Common myeloid progenitor, CD34-positive (primary cell): ENCODE measurements around the gene TEN1.
A peak's percentile ranks its signal among the peaks of the same experiment; 100 is the strongest.
"Not testable (repeated sequence)": the region's sequence is repeated elsewhere in the genome, so short reads cannot be mapped to it uniquely, and the experiment has no call there.

Source experiments
- CTCF ChIA-PET: fragments of 350-600 bp; sonication (Branson Sonifier 250); formaldehyde crosslinking; loops from one replicate; lab custom pipeline; 2021; ENCODE audit warnings: antibody characterized with exemption; lab: Charles Lee
- POLR2A ChIA-PET: fragments of 350-600 bp; sonication (Branson Sonifier 250); formaldehyde crosslinking; loops from one replicate; lab custom pipeline; 2021; ENCODE audit warnings: antibody characterized with exemption; lab: Charles Lee
- DNase-seq, 3 donors: peaks; one replicate each; pipeline versions ENCODE4 v3.0.0 to v3.0.0-alpha.2; 2013
- H3K27ac ChIP-seq, 2 experiments: 1 replicate in 1 of 2; 2 replicates in 1 of 2; pipeline ENCODE4 v1.7.0; 2013; ENCODE audit warnings: inconsistent platforms in 2 of 2, low read length in 2 of 2, mild to moderate bottlenecking in 2 of 2, low read depth in 1 of 2, moderate library complexity in 1 of 2; ENCODE audit not compliant: severe bottlenecking in 2 of 2, insufficient read depth in 1 of 2, poor library complexity in 1 of 2
- H3K27me3 ChIP-seq, 5 experiments: replicated peaks in 2 of 5; 1 replicate in 3 of 5; 2 replicates in 2 of 5; pipeline versions ENCODE4 v1.6.1 to v1.7.0; 2013; ENCODE audit warnings: low read length in 4 of 5, mild to moderate bottlenecking in 2 of 5, moderate library complexity in 2 of 5, inconsistent platforms in 1 of 5; ENCODE audit not compliant: insufficient read depth in 5 of 5, control insufficient read depth in 4 of 5
- H3K36me3 ChIP-seq, 4 experiments: 1 replicate in 2 of 4; 2 replicates in 2 of 4; pipeline versions ENCODE4 v1.6.1 to v1.7.0; 2013; ENCODE audit warnings: low read length in 3 of 4, control low read depth in 1 of 4, mild to moderate bottlenecking in 1 of 4; ENCODE audit not compliant: control insufficient read depth in 4 of 4, insufficient read depth in 4 of 4
- H3K4me1 ChIP-seq, 4 experiments: 1 replicate in 3 of 4; 2 replicates in 1 of 4; pipeline versions ENCODE4 v1.6.1 to v1.7.1; 2013; ENCODE audit warnings: low read length in 3 of 4, mild to moderate bottlenecking in 3 of 4, control low read depth in 1 of 4, inconsistent platforms in 1 of 4, moderate library complexity in 1 of 4; ENCODE audit not compliant: control insufficient read depth in 4 of 4, insufficient read depth in 4 of 4; ENCODE audit errors: control extremely low read depth in 1 of 4
- H3K4me3 ChIP-seq, 7 experiments: 1 replicate in 4 of 7; 2 replicates in 3 of 7; pipeline versions ENCODE4 v1.5.1 to v1.7.0; 2013; ENCODE audit warnings: mild to moderate bottlenecking in 7 of 7, low read length in 6 of 7, moderate library complexity in 6 of 7, inconsistent platforms in 2 of 7, low read depth in 2 of 7, control low read depth in 1 of 7; ENCODE audit not compliant: insufficient read depth in 4 of 7, control insufficient read depth in 1 of 7; ENCODE audit errors: extremely low read depth in 1 of 7
- H3K9me3 ChIP-seq, 5 experiments: 1 replicate in 4 of 5; 2 replicates in 1 of 5; pipeline versions ENCODE4 v1.6.1 to v1.7.1; 2013; ENCODE audit warnings: low read length in 4 of 5, mild to moderate bottlenecking in 2 of 5, inconsistent platforms in 1 of 5, low read depth in 1 of 5, moderate library complexity in 1 of 5; ENCODE audit not compliant: control insufficient read depth in 4 of 5, insufficient read depth in 2 of 5; ENCODE audit errors: control extremely low read depth in 1 of 5
- WGBS: methylation state at CpG from one replicate; pipeline ENCODE4 v1.1.5; 2013; ENCODE audit not compliant: insufficient coverage; 5-methylcytosine and 5-hydroxymethylcytosine counted together

Gene TEN1

DNA sequence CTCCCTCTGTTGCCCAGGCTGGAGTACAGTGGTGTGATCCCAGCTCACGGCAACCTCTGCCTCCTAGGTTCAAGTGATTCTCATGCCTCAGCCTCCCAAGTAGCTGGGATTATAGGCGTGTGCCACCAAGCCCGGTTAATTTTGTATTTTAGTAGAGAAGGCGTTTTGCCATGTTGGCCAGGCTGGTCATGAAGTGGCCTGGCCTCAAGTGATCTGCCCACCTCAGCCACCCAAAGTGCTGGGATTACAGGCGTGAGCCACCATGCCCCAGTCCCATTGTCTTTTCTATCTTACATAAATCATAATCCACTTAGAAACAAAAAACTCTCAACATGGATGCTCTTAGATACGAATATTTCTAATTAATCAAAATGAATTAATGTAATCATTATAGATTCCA is 3.9 kb upstream of the TEN1 start:
- CTCF ChIA-PET, result interaction anchor here (1.0 kb wide), 1 partner anchor 28 kb away, joined by 3 read pairs; no protein-coding TSS in a partner anchor
- not testable (repeated sequence) for H3K27ac ChIP-seq

DNA sequence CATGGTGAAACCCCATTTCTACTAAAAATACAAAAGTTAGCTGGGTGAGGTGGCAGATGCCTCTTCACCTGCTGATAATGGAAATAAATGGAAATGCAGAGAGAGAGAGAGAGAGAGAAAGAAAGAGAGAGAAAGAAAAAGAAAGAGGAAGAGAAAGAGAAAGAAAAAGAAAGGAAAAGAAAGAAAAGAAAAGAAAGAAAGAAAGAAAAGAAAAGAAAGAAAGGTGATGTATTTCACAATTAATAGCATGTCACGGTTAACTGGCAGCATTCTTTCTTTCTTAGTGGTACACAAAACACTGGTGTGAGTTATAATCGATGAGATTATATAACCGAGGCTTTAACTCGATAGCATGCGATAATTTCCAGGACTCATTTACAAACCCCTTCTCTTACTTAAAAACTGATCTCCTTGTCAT is 3.3 kb upstream of the TEN1 start:
- H3K27ac ChIP-seq, result no peak overlapping the region
- no peak overlapping the region for H3K4me3 ChIP-seq
- 100% methylated on average over 1 of the region's 5 CpGs for WGBS
- H3K27me3 ChIP-seq, result no peaks in the 10 kb centered on the region
- no peak for DNase-seq
- CTCF ChIA-PET, result interaction anchor here (1.0 kb wide), 1 partner anchor 27 kb away, joined by 3 read pairs; no protein-coding TSS in a partner anchor
- POLR2A ChIA-PET, result no interaction called here
- H3K4me1 ChIP-seq, result peaks cover 10 to 28% (median 18%) of the 10 kb centered on the region in 4 experiments
- H3K36me3 ChIP-seq, result peaks cover 1 to 15% (median 8%) of the 10 kb centered on the region in 4 experiments
- no peaks in the 10 kb centered on the region for H3K9me3 ChIP-seq

More for the DNA sequence above, 3.9 kb upstream of the TEN1 start:
- not testable (repeated sequence) for H3K27me3 ChIP-seq, H3K9me3 ChIP-seq, H3K4me3 ChIP-seq, DNase-seq
- 97% methylated on average over 5 of the region's 6 CpGs for WGBS
- Histone ChIP-seq H3K4me1 (peaks cover 6 to 22% (median 16%) of the 10 kb centered on the region in 4 experiments), H3K36me3 (peaks cover 3 to 19% (median 10%) of the 10 kb centered on the region in 4 experiments)
- POLR2A ChIA-PET, result interaction anchor here (0.6 kb wide), 1 partner anchor 66 kb away, joined by 3 read pairs; no protein-coding TSS in a partner anchor

DNA sequence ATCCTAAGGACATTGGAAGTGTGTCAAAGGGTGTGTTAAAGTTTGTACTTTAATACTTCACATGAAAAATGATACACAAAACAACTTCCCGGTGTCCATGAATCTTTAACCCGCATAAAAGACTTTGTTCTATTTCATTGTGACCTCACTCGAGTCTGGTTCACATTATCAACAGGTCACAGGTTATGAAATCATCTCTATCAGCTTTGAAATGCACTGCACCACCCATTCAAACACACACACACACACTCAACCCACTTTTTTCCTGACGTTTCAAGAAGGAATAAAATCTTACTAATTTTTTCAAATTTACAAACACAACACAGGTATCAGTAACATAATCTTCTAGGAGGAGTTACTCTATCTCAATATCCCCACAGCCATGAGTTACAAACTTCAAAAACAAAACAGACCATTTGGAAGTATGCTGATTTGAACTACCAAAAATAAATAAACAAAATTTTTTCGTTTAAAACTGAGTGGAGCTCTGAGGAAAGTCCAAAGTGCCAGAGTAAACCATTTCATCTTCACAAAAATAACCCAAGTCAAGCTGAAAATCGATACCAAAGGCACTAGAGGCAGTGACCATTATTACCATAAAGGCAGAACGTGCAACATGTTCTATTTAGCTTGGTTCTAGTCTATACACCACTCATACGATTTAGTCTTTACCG is 2.7 kb upstream of the TEN1 start:
- 90% methylated on average over 6 of the region's 9 CpGs for WGBS
- POLR2A ChIA-PET, result no interaction called here
- CTCF ChIA-PET, result interaction anchor here (1.4 kb wide), 1 partner anchor 11 kb away, joined by 3 read pairs; no protein-coding TSS in a partner anchor

DNA sequence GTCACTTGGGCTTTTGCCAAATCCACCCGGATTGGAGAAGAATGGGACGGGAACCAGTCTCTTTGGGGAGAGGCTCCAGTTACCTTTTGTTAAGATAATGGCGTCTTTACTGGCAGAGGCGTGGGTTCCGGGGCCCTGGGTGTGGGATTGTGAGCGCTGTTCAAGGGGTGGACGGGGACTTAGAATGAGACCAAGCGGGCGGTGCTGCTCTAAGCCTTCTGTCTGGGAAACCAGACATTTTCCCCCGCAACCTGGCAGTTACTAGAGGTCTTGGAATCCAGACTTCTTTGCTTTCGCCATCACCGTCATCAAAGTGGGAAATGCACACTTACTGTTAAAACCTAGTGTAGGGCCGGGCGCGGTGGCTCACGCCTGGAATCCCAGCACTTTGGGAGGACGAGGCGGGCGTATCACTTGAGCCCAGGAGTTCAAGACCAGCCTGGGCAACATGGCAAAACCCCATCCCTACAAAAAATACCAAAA is 706 bp downstream of the TEN1 start:
- H3K4me3 ChIP-seq, result peak overlapping the region; percentile 80 to 90 (median 86)
- peaks cover 0 to 5% (median 0%) of the 10 kb centered on the region in 4 experiments for H3K36me3 ChIP-seq
- 0% methylated on average over 16 of the region's 19 CpGs for WGBS
- H3K27ac ChIP-seq, result peak overlapping the region; percentile 98 to 99
- H3K27me3 ChIP-seq, result no peaks in the 10 kb centered on the region
- ChIA-PET CTCF (interaction anchor here (1.3 to 1.9 kb wide), 2 partner anchors 24 to 27 kb away, joined by 4 to 5 read pairs; no protein-coding TSS in a partner anchor), POLR2A (interaction anchor here (1.5 kb wide), 1 partner anchor 17 kb away, joined by 6 read pairs; no protein-coding TSS in a partner anchor)
- no peaks in the 10 kb centered on the region for H3K9me3 ChIP-seq
- no peak for DNase-seq
- H3K4me1 ChIP-seq, result peaks cover 10 to 33% (median 21%) of the 10 kb centered on the region in 4 experiments

More for the DNA sequence above, 2.7 kb upstream of the TEN1 start:
- DNase-seq, result no peak
- H3K4me3 ChIP-seq, result no peak overlapping the region
- H3K27me3 ChIP-seq, result no peaks in the 10 kb centered on the region
- peaks cover 10 to 30% (median 20%) of the 10 kb centered on the region in 4 experiments for H3K4me1 ChIP-seq
- peaks cover 0 to 15% (median 7%) of the 10 kb centered on the region in 4 experiments for H3K36me3 ChIP-seq
- no peak overlapping the region for H3K27ac ChIP-seq
- H3K9me3 ChIP-seq, result no peaks in the 10 kb centered on the region

DNA sequence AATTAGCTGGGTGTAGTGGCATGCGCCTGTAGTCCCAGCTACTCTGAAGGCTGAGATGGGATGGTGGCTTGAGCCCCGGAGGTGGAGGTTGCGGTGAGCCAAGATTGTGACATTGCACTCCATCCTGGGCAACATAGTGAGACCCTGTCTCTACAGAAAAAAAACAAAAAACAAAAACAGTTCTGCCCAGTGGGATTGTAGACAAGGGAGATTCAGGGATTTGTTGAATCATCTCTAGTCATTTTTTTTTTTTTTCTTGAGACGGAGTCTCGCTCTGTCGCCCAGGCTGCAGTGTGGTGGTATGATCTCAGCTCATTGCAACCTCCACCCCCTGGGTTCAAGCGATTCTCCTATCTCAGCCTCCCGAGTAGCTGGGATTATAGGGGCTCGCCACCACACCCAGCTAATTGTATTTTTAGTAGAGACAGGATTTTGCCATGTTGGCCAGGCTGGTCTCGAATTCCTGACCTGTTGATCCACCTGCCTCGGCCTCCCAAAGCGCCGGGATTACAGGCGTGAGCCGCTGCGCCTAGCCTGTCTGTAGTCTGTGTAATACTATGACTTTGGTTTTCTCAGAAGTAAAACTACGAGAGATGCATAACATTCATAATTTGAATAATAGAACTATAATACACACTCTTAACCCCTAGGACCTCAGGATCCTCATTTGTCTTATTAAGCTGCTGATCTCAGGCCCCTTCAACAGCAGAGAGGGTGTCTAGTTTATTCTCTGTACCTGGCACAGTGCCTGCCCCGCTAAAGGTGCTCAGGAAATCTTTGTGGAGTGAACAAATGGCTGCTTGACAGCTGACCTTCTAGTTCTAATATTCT is 1.4 kb downstream of the TEN1 start:
- no peak for DNase-seq
- Histone ChIP-seq H3K9me3 (no peaks in the 10 kb centered on the region), H3K36me3 (peaks cover 0 to 6% (median 0%) of the 10 kb centered on the region in 4 experiments), H3K4me1 (peaks cover 10 to 33% (median 21%) of the 10 kb centered on the region in 4 experiments), H3K4me3 (peak overlapping the region; percentile 80 to 90 (median 86)), H3K27ac (peak overlapping the region; percentile 98 to 99), H3K27me3 (no peaks in the 10 kb centered on the region)
- CTCF ChIA-PET, result interaction anchor here (0.9 to 1.9 kb wide), 3 partner anchors 24 to 85 kb away, joined by 3 to 5 read pairs (median 4); no protein-coding TSS in a partner anchor
- 86% methylated on average over 7 of the region's 18 CpGs for WGBS
- POLR2A ChIA-PET, result interaction anchor here (1.5 kb wide), 1 partner anchor 17 kb away, joined by 6 read pairs; no protein-coding TSS in a partner anchor

DNA sequence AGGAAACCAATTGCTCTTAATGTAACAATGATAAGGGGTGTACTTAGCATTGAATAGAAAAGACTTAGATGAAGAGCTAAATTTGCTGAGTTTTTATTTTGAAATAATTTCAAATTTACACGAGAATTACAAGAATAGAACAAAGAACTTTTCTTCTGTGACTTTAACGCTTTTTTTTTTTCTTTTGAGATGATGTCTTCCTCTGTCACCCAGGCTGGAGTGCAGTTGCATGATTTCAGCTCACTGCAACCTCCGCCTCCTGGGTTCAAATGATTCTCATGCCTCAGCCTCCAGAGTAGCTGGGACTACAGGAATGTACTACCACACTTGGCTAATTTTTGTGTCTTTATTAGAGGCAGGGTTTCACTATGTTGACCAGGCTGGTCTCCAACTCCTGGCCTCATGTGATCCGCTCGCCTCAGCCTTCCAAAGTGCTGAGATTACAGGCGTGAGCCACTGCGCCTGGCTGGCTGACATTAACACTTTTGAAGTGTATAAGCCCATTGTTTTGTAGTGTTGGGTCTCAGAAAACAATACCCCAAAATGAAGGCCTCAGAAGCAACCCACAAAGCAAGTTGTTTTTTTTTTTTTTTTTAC is 2.1 kb downstream of the TEN1 start:
- CTCF ChIA-PET, result interaction anchor here (0.9 to 1.9 kb wide), 3 partner anchors 23 to 84 kb away, joined by 3 to 5 read pairs (median 4); no protein-coding TSS in a partner anchor
- no peaks in the 10 kb centered on the region for H3K9me3 ChIP-seq
- DNase-seq, result no peak
- POLR2A ChIA-PET, result interaction anchor here (1.5 kb wide), 1 partner anchor 16 kb away, joined by 6 read pairs; no protein-coding TSS in a partner anchor
- peaks cover 10 to 32% (median 20%) of the 10 kb centered on the region in 4 experiments for H3K4me1 ChIP-seq
- 96% methylated on average over 5 of the region's 7 CpGs for WGBS
- peaks cover 0 to 4% (median 0%) of the 10 kb centered on the region in 4 experiments for H3K36me3 ChIP-seq
- no peaks in the 10 kb centered on the region for H3K27me3 ChIP-seq
- H3K4me3 ChIP-seq, result no peak overlapping the region
- H3K27ac ChIP-seq, result no peak overlapping the region
